Measurements from ENCODE around the gene PSME2.
A peak's percentile ranks its signal among the peaks of the same experiment; 100 is the strongest.

PSME2 gene

DNA sequence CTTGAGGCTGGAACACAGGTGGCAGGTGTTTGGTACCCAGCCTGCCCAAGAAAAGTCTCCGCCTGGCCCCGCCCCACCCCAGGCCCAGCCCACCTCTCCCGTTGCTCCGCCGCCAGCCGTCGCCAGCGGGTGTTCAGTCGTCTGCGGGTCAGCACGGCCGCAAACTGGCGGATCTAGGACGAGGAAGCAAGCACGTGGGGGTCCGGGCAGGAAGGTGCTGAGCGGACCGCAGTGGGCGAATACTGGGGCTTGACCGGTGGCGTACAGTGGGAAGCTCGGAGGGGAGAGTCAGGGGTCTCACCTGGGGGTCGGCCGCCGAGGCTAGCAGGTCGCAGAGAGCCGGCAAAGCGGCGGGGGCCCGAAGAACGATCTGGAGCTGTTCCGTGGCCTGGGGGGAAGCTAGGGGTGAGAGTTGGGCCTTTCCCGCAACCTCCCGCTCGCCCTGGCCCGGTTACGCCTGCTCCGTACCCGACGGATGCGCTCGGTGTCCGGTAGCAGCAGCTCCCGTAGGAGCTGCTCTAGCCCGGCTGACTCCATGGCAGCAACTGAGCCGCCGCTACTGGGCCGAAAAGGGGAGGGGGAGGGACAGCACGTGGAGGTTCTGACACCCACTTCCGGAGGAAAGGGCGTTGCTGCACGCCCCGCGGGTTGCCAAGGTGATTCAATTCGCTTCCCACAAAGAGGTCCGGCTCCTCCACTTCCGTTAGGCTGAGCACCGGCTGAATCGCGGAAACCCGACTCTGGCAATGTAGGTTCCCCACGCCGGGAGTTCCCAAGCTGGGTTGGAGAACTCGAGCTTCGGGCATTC is 42.0 kb upstream of the PSME2 start, which contains the start of gene IPO4:
Gene IPO4, minus strand, starts transcription at position 566 of the 808 bp plus-strand sequence. Its CDS starts 29 bp downstream, at position 537.
- Histone ChIP-seq H3K4me1 (peaks cover 39 to 56% (median 46%) of the 10 kb centered on the region in 10 experiments), H3K27ac (peak within 1 kb of the TSS; percentile 49 to 93 (median 79); a peak in 21 of 22 replicates), H3K9me3 (replicated peaks in 1 of 11) (no peaks in the 10 kb centered on the region), H3K4me3 (peak within 1 kb of the TSS; percentile 64 to 92 (median 79)), H3K27me3 (no peaks in the 10 kb centered on the region), H3K4me2 (peak within 1 kb of the TSS; percentile 90 to 97 (median 94)), H3K9ac (peak within 1 kb of the TSS; percentile 75 to 95 (median 83)), H4K20me1 (peaks cover 0 to 53% (median 17%) of the 10 kb centered on the region in 11 experiments; a peak in 12 of 22 replicates), H3K36me3 (peaks cover 50 to 76% (median 68%) of the 10 kb centered on the region in 11 experiments)
- TF ChIP-seq Cebpa-rat (IDR thresholded peaks at IDR 0.05): no peak

DNA sequence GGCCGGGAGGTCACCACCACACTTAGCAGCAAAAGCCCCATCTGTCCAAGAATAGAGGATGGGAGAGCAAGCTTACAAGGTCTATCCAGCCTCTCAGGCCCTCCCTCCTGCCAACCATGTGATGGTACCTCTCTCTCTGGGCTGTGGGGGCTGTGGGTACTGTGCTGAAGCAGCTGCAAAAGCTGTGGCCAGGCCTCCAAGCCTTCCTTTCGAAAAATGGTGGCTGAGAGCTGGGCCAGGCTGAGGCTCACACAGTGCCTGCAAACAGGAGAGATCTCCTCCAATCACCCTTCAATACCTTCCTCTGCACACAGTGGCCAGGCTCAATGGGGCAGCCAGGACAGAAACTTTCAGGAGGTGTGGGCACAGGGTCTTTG is 41.1 kb upstream of the PSME2 start:
- Histone ChIP-seq H3K27ac (peak overlapping the region in 8 of 11 experiments; percentile 14 to 93 (median 84); a peak in 11 of 22 replicates), H3K4me3 (peak overlapping the region; percentile 64 to 92 (median 79); a peak in 19 of 20 replicates), H3K27me3 (no peaks in the 10 kb centered on the region), H3K9ac (peak overlapping the region; percentile 75 to 95 (median 83); a peak in 21 of 22 replicates), H3K36me3 (peaks cover 53 to 79% (median 73%) of the 10 kb centered on the region in 11 experiments), H3K4me1 (peaks cover 31 to 49% (median 38%) of the 10 kb centered on the region in 10 experiments), H3K9me3 (replicated peaks in 1 of 11) (no peaks in the 10 kb centered on the region), H3K4me2 (peak overlapping the region; percentile 90 to 97 (median 94)), H4K20me1 (peaks cover 0 to 62% (median 16%) of the 10 kb centered on the region in 11 experiments; a peak in 14 of 22 replicates)
- no peak for TF ChIP-seq Cebpa-rat (IDR thresholded peaks at IDR 0.05)

DNA sequence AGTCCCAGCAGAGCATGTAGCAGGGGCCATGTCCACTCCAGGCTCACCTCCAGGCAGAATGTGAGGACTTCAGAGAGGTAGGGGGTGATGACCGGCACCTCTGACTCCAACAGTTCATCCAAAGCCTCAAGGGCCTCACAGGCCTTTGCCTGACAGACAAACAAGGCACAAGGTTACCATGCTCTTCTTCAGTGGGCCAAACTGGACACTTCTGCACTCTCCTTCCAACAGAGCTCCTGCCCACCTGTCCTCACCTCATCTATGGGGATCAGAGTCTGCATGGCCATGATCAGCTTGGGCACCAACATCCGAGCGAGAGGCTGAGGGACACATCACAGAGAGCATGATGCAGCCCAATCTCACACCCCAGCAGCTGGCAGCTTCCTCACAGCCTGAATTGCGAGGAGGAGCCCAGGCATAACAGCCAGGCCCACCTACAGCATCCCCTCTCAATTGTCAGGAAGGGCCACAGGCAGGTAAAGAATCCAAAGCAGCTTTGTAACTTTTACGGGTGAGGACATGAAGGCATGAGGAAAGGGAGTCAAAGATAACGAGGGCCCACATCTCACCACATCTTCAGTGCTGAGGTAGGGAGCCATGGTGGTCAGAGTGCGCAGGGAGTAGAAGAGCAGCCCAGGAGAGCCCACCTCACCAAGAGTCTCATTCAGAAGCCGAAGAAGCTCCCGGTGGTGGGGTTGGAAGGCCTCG is 40.6 kb upstream of the PSME2 start:
- TF ChIP-seq Cebpa-rat (IDR thresholded peaks at IDR 0.05): no peak
- peaks cover 53 to 79% (median 73%) of the 10 kb centered on the region in 11 experiments for H3K36me3 ChIP-seq
- H4K20me1 ChIP-seq: peaks cover 0 to 63% (median 19%) of the 10 kb centered on the region in 11 experiments; a peak in 15 of 22 replicates
- peak overlapping the region in 10 of 11 experiments; percentile 75 to 95 (median 84); a peak in 20 of 22 replicates for H3K9ac ChIP-seq
- H3K4me1 ChIP-seq: peaks cover 26 to 43% (median 32%) of the 10 kb centered on the region in 10 experiments
- peak overlapping the region in 9 of 10 experiments; percentile 73 to 92 (median 79); a peak in 17 of 20 replicates for H3K4me3 ChIP-seq
- no peaks in the 10 kb centered on the region for H3K9me3 ChIP-seq (replicated peaks in 1 of 11)
- no peaks in the 10 kb centered on the region for H3K27me3 ChIP-seq
- peak overlapping the region in 2 of 11 experiments; percentile 14 to 84; a peak in 2 of 22 replicates for H3K27ac ChIP-seq
- H3K4me2 ChIP-seq: peak overlapping the region; percentile 90 to 97 (median 94)

DNA sequence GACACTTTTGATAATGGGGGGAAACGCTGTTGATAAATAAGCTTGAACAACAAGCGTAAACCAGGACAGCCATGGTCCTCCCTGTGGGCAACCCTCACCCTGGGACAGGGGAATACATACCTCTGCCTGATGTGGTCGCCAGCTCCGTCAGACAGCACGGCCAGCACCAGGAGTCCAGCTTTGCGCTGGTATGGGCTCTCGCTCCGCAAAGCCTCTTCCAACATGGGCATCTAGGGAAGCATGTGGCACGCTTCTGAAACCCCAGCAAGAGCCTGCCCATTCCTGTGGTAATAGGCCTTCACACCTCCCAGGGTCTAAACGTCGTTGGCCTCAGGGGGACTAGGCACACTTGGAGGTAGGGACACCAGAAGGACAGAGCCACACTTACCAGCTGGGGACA is 39.3 kb upstream of the PSME2 start:
- H3K27ac ChIP-seq: no peak overlapping the region
- H3K4me1 ChIP-seq: peaks cover 27 to 48% (median 33%) of the 10 kb centered on the region in 10 experiments
- peaks cover 0 to 72% (median 25%) of the 10 kb centered on the region in 11 experiments; a peak in 15 of 22 replicates for H4K20me1 ChIP-seq
- H3K4me2 ChIP-seq: no peak overlapping the region
- H3K36me3 ChIP-seq: peaks cover 59 to 79% (median 74%) of the 10 kb centered on the region in 11 experiments
- no peak for TF ChIP-seq Cebpa-rat (IDR thresholded peaks at IDR 0.05)
- peak overlapping the region in 2 of 11 experiments; percentile 11 to 15; a peak in 1 of 22 replicates for H3K9ac ChIP-seq
- H3K27me3 ChIP-seq: no peaks in the 10 kb centered on the region
- H3K4me3 ChIP-seq: no peak overlapping the region
- H3K9me3 ChIP-seq (replicated peaks in 1 of 11): no peaks in the 10 kb centered on the region

DNA sequence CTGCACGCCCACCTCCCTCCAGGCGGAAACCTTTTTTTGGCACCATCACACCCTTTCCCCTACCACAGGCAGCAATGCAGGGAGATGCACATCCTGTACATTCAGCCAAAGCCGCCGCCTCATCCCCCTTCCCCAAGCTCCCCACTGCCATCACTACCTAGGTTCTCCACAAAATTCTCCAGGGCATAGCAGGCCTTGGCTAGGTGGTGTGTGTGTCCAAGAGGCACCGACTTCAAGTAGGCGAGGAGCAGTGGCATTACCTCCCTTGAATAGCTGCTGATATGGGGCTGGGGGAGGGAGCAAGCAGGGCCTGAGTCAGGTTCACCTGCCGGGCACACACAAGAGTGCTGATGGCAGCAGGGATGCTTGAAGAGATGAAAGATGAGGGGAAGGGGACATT is 38.6 kb upstream of the PSME2 start:
- peaks cover 24 to 49% (median 39%) of the 10 kb centered on the region in 10 experiments for H3K4me1 ChIP-seq
- H3K4me2 ChIP-seq: no peak overlapping the region
- no peak overlapping the region for H3K27ac ChIP-seq
- peaks cover 62 to 80% (median 75%) of the 10 kb centered on the region in 11 experiments for H3K36me3 ChIP-seq
- no peak overlapping the region for H3K4me3 ChIP-seq
- H3K9ac ChIP-seq: no peak overlapping the region
- H4K20me1 ChIP-seq: peaks cover 0 to 79% (median 31%) of the 10 kb centered on the region in 11 experiments; a peak in 17 of 22 replicates
- no peak for TF ChIP-seq Cebpa-rat (IDR thresholded peaks at IDR 0.05)
- H3K9me3 ChIP-seq (replicated peaks in 1 of 11): no peaks in the 10 kb centered on the region
- no peaks in the 10 kb centered on the region for H3K27me3 ChIP-seq

DNA sequence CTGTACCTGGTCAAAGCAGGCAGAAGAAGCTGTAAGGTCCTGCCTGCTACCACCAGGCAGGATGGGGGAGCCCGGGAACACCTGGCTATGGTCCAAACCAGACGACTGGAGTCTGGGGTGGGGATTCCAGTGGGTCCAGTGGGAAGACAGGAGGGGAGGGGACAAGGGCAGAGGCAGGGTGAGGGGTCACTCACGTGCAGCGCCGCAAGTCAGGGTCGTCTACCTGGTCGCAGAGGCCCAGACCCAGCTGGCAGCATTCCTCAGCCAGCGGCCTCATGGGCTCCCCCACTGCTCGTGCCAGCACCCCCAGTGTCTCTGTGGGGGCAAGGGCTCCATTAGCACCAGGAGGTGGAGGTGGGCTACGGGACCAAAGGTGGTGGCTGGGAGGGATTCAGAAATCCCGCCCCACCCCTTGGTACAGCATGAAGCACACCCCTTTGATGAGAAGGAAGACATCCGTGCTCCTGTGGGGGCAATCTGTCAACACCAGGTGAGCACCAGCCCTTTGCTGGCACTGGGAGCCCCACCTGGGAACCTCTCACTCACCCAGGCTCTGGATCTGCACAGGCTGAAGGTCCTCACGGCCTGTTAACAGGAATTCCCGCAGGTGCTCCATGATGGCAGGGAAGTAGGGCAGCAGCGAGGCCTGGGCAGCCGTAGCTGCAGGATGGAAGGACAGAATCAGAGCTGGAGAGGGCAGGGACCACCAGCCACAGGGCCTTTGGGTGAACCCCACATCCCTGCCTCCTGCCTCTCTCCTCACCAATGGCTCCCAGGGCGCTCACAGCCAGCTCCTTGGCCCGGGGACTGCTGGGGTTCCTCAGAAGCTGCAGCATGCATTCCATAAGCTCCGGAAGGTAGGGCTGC is 37.9 kb upstream of the PSME2 start:
- Histone ChIP-seq H3K4me2 (no peak overlapping the region), H3K27me3 (no peaks in the 10 kb centered on the region), H3K9ac (peak overlapping the region in 1 of 11 experiments; percentile 13; a peak in 2 of 22 replicates), H4K20me1 (peaks cover 0 to 86% (median 38%) of the 10 kb centered on the region in 11 experiments; a peak in 19 of 22 replicates), H3K9me3 (replicated peaks in 1 of 11) (no peaks in the 10 kb centered on the region), H3K4me3 (no peak overlapping the region), H3K4me1 (peaks cover 18 to 49% (median 40%) of the 10 kb centered on the region in 10 experiments), H3K27ac (no peak overlapping the region), H3K36me3 (peaks cover 69 to 81% (median 80%) of the 10 kb centered on the region in 11 experiments)
- no peak for TF ChIP-seq Cebpa-rat (IDR thresholded peaks at IDR 0.05)

DNA sequence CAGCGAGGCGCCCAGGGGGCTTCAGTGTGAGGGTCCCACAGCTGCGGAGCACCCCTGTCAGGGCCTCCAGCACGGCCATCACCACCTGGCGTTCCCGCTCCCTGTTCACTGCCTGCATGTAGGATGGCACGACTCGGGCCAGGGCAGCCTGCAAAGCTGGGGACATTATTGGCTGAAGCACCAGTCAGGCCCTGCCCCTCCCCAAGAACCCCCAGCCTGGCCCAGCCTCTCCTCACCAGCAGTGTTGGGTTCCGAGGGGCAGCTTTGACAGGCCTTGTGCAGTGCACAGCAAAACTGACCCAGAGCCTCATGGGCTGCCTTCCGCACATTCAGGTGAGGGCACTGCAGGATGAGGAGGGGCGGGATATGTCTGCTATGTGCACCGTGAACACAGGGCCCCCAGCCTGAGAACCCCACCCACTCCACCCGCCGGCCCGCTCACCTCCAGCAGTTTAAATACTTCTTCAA is 36.6 kb upstream of the PSME2 start:
- Histone ChIP-seq H3K9me3 (replicated peaks in 1 of 11) (no peaks in the 10 kb centered on the region), H3K36me3 (peaks cover 82 to 94% (median 92%) of the 10 kb centered on the region in 11 experiments), H3K4me2 (no peak overlapping the region), H3K27ac (no peak overlapping the region), H3K4me1 (peaks cover 12 to 53% (median 46%) of the 10 kb centered on the region in 10 experiments), H3K9ac (no peak overlapping the region), H4K20me1 (peaks cover 0 to 98% (median 51%) of the 10 kb centered on the region in 11 experiments; a peak in 19 of 22 replicates), H3K27me3 (no peaks in the 10 kb centered on the region), H3K4me3 (no peak overlapping the region)
- no peak for TF ChIP-seq Cebpa-rat (IDR thresholded peaks at IDR 0.05)

Measured in BLaER1 treated with 17β-estradiol and CSF1 and Interleukin-3, amounts not matched to agents 10 nM and 100 nM (cell line).